Right kidney (tissue), 1 donor: ENCODE results near the gene GTF2H2C_2.
"Not testable (repeated sequence)": the region's sequence is repeated elsewhere in the genome, so short reads cannot be mapped to it uniquely, and the experiment has no call there.

Experiments
- DNase-seq: peaks from one replicate; pipeline ENCODE4 v3.0.0-alpha.2; 2016

Gene GTF2H2C_2

GRCh38 chr5:70415117-70415516, at the start of gene GTF2H2C_2:
Gene GTF2H2C_2, plus strand, starts transcription at chr5:70415368.
- DNase-seq = not testable (repeated sequence)

- not testable (repeated sequence) for DNase-seq
These were observed 14.0 kb upstream of the GTF2H2C_2 start for GRCh38 chr5:70400984-70401686.

GRCh38 chr5:70421322-70421721, 6.2 kb downstream of the GTF2H2C_2 start:
- DNase-seq = not testable (repeated sequence)

- not testable (repeated sequence) for DNase-seq
These were observed 8.0 kb downstream of the GTF2H2C_2 start for GRCh38 chr5:70423215-70423614.

GRCh38 chr5:70438518-70438917, 23.4 kb downstream of the GTF2H2C_2 start:
- DNase-seq = not testable (repeated sequence)

GRCh38 chr5:70449565-70449964, 34.4 kb downstream of the GTF2H2C_2 start:
- DNase-seq = not testable (repeated sequence)

GRCh38 chr5:70451249-70451984, 36.2 kb downstream of the GTF2H2C_2 start:
- DNase-seq = not testable (repeated sequence)

- not testable (repeated sequence) for DNase-seq
These were observed 41.9 kb downstream of the GTF2H2C_2 start for GRCh38 chr5:70457093-70457492.

- peak; percentile 0 for DNase-seq
These were observed 44.0 kb downstream of the GTF2H2C_2 start for GRCh38 chr5:70459188-70459587.

GRCh38 chr5:70461984-70462383, 46.8 kb downstream of the GTF2H2C_2 start:
- DNase-seq = not testable (repeated sequence)

GRCh38 chr5:70464019-70464637, 49.0 kb downstream of the GTF2H2C_2 start:
- DNase-seq = not testable (repeated sequence)

GRCh38 chr5:70469926-70470509, 54.9 kb downstream of the GTF2H2C_2 start:
- not testable (repeated sequence) for DNase-seq
